Measurements from ENCODE around the gene TMEM192.
"Not testable (repeated sequence)": the region's sequence is repeated elsewhere in the genome, so short reads cannot be mapped to it uniquely, and the experiment has no call there.

Gene TMEM192

GRCh38 chr4:165025782-165026181 is 86.9 kb downstream of the TMEM192 start:
- DNase-seq (ENCODE audit: low read depth, low spot score); H3K4me3 ChIP-seq (ENCODE audit: low read length): not testable (repeated sequence)

Data from Jurkat, Clone E6-1 (cell line).